Gastroesophageal sphincter (tissue), 4 donors: Measurements from ENCODE around the gene HOXD8. TPM values are rescaled to one million over a fixed set of nuclear protein-coding genes. Genes with fewer than 3 reads are reported as not detected.

Source experiments
- ATAC-seq: fragments of 150-250 bp; one replicate; pipeline ENCODE4 v1.9.1; 2016; ENCODE audit warnings: mild to moderate bottlenecking, moderate library complexity
- H3K27ac ChIP-seq, 4 donors: fragments of 200-600 bp; sonication (generic) in 3 of 4; 1 replicate in 3 of 4; 2 replicates in 1 of 4; pipeline ENCODE4 v1.5.1; 2016 to 2019
- H3K27me3 ChIP-seq: fragments of 200-600 bp; sonication (generic); one replicate; pipeline ENCODE4 v1.5.1; 2019
- H3K36me3 ChIP-seq, 2 donors: fragments of 200-600 bp; sonication (generic); one replicate each; pipeline ENCODE4 v1.5.1; 2019; ENCODE audit warnings: control low read depth in 1 of 2
- H3K4me1 ChIP-seq, 3 donors: fragments of 200-600 bp; sonication (generic); 1 replicate in 2 of 3; 2 replicates in 1 of 3; pipeline ENCODE4 v1.5.1; 2016 to 2019; ENCODE audit warnings: control low read depth in 2 of 3
- H3K4me3 ChIP-seq, 2 donors: fragments of 200-600 bp; sonication (generic); one replicate each; pipeline ENCODE4 v1.5.1; 2019; ENCODE audit warnings: mild to moderate bottlenecking in 1 of 2, moderate library complexity in 1 of 2
- H3K9me3 ChIP-seq, 3 donors: fragments of 200-600 bp; sonication (generic); one replicate each; pipeline ENCODE4 v1.5.1; 2017 to 2019; ENCODE audit warnings: control low read depth in 2 of 3
- CTCF ChIP-seq, 4 experiments: fragments of 200-600 bp in 2 of 4; fragments of 450-650 bp in 2 of 4; sonication (generic) in 1 of 4; IDR thresholded peaks; one replicate each; pipeline ENCODE4 v1.5.1; 2017 to 2019; ENCODE audit warnings: antibody characterized with exemption in 4 of 4, mild to moderate bottlenecking in 2 of 4, moderate library complexity in 2 of 4
- EP300 ChIP-seq: sonication (generic); formaldehyde crosslinking; IDR thresholded peaks from one replicate; pipeline ENCODE4 v1.6.1; 2017; ENCODE audit warnings: antibody characterized with exemption, mild to moderate bottlenecking
- POLR2A ChIP-seq, 2 donors: fragments of 450-650 bp; IDR thresholded peaks; one replicate each; pipeline ENCODE4 v1.6.1; 2017; ENCODE audit warnings: antibody characterized with exemption in 2 of 2, mild to moderate bottlenecking in 2 of 2, moderate library complexity in 1 of 2
- POLR2AphosphoS5 ChIP-seq: sonication (generic); formaldehyde crosslinking; IDR thresholded peaks from one replicate; pipeline ENCODE4 v1.6.1; 2017; ENCODE audit warnings: antibody characterized with exemption
- WGBS, 2 donors: methylation state at CpG; one replicate each; pipeline ENCODE4 v1.1.5; 2018; ENCODE audit warnings: low coverage in 1 of 2; 5-methylcytosine and 5-hydroxymethylcytosine counted together
- total RNA-seq, 4 donors: library from RNA; depleted of rRNA; stranded (reverse); fragments of >200 nt; gene quantifications; one replicate each; pipeline ENCODE4 v1.1.0, GENCODE V29; 2016

Gene HOXD8
- total RNA-seq, 4 donors from 2014 or later: 2.3 to 6.9 (median 3.4) TPM

- Histone ChIP-seq H3K9me3 (no peaks in the 10 kb centered on the region), H3K36me3 (no peaks in the 10 kb centered on the region), H3K27me3 (peaks cover 100% of the 10 kb centered on the region), H3K4me3 (no peak overlapping the region), H3K4me1 (peaks cover 0 to 61% (median 25%) of the 10 kb centered on the region in 3 donors), H3K27ac (no peak overlapping the region)
- WGBS, 2 donors: 3 to 7% methylated on average over 3 to 8 of the region's 28 CpGs
- ATAC-seq: no peak
- TF ChIP-seq POLR2A (IDR thresholded peaks at IDR 0.05) (no peak), POLR2AphosphoS5 (no peak), CTCF (IDR thresholded peaks at IDR 0.05) (no peak)
Measured at GRCh38 chr2:176100547-176101140, 28.9 kb upstream of the HOXD8 start.

GRCh38 chr2:176101216-176101830, 28.2 kb upstream of the HOXD8 start:
- Histone ChIP-seq H3K27me3 (peaks cover 100% of the 10 kb centered on the region), H3K9me3 (no peaks in the 10 kb centered on the region), H3K27ac (no peak overlapping the region), H3K36me3 (no peaks in the 10 kb centered on the region), H3K4me1 (peaks cover 0 to 65% (median 25%) of the 10 kb centered on the region in 3 donors), H3K4me3 (no peak overlapping the region)
- ATAC-seq: no peak
- 6 to 14% methylated on average over 2 of the region's 2 CpGs for WGBS, 2 donors
- no peak for TF ChIP-seq POLR2AphosphoS5
- TF ChIP-seq CTCF (IDR thresholded peaks at IDR 0.05): no peak

- Histone ChIP-seq H3K9me3 (no peaks in the 10 kb centered on the region), H3K4me3 (no peak overlapping the region), H3K4me1 (peaks cover 0 to 65% (median 29%) of the 10 kb centered on the region in 3 donors), H3K36me3 (no peaks in the 10 kb centered on the region), H3K27ac (no peak overlapping the region), H3K27me3 (peaks cover 100% of the 10 kb centered on the region)
- TF ChIP-seq CTCF (IDR thresholded peaks at IDR 0.05): no peak
- TF ChIP-seq POLR2A (IDR thresholded peaks at IDR 0.05): no peak
- ATAC-seq: no peak
- WGBS, 2 donors: 5 to 7% methylated on average over 2 to 3 of the region's 5 CpGs
Measured at GRCh38 chr2:176101842-176102241, 27.7 kb upstream of the HOXD8 start.

GRCh38 chr2:176102309-176102866, 27.1 kb upstream of the HOXD8 start:
- H3K27me3 ChIP-seq: peaks cover 100% of the 10 kb centered on the region

More at GRCh38 chr2:176102309-176102866, 27.1 kb upstream of the HOXD8 start:
- Histone ChIP-seq H3K9me3 (no peaks in the 10 kb centered on the region), H3K4me1 (peaks cover 0 to 65% (median 31%) of the 10 kb centered on the region in 3 donors), H3K27ac (no peak overlapping the region), H3K4me3 (no peak overlapping the region), H3K36me3 (no peaks in the 10 kb centered on the region)
- TF ChIP-seq POLR2AphosphoS5: no peak
- no peak for TF ChIP-seq POLR2A (IDR thresholded peaks at IDR 0.05)
- TF ChIP-seq EP300: no peak
- no peak for TF ChIP-seq CTCF (IDR thresholded peaks at IDR 0.05)
- 18 to 28% methylated on average over 7 of the region's 7 CpGs for WGBS, 2 donors
- ATAC-seq: no peak
